HG02981 (cell line): ENCODE data around the gene SSUH2.
"Not testable (repeated sequence)": the region's sequence is repeated elsewhere in the genome, so short reads cannot be mapped to it uniquely, and the experiment has no call there.

Experiments
- ATAC-seq: cut with Tn5 transposase; IDR thresholded peaks from one replicate; pipeline ENCODE4 v1.9.1; 2021; ENCODE audit warnings: mild to moderate bottlenecking, moderate library complexity; ENCODE audit not compliant: unreplicated experiment

SSUH2 gene

DNA sequence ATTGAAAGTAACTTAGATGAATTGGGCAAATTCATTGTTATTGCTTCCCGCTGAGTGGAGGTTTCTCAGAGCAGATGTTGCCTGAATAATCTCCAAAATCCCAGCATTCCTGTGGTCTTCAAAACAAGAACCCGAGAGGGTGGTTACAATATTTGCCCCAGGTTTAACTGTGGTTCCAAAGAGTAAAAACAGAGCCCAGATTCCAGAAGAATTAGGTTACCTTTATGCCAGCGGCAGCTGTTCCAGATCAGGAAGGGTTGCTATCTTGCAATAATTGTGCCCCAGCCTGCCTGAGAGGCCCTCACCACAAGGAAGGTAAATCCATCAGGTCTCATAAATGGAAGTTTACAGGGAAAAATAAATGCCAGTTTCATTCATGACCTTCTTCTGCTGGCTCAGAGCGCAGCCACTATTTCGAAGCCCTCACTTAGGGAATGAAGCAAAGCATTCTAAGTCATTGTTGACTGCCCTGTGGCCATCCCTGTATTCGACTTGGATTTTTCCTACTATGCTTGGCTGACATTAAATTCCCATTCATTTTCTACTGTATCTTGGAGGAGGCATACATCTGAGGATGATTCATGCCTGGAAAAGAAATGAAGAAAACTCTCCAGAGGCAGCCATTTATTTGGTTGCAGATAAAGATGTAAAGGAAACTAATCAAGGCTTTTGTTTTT is 54.6 kb downstream of the SSUH2 start:
- no peak for ATAC-seq

DNA sequence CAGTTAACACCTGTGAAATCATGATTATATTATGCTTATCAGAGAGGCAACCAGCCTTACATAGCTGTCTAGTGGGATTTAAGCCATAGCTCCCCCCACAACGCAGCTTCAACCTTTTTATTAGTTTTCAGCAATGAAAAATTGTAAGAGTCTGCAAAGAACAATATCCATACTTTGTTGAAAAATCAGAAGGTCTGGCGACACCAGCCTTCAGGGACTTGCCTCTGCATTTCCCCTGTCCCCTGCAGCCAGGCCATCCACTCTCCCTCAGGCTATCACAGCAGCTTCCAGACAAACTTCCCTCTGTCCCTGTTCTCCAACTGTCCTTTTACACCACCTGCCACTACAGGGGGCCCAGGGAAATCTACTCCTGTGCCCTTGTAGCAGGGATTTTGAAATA is 59.9 kb downstream of the SSUH2 start:
- no peak for ATAC-seq

DNA sequence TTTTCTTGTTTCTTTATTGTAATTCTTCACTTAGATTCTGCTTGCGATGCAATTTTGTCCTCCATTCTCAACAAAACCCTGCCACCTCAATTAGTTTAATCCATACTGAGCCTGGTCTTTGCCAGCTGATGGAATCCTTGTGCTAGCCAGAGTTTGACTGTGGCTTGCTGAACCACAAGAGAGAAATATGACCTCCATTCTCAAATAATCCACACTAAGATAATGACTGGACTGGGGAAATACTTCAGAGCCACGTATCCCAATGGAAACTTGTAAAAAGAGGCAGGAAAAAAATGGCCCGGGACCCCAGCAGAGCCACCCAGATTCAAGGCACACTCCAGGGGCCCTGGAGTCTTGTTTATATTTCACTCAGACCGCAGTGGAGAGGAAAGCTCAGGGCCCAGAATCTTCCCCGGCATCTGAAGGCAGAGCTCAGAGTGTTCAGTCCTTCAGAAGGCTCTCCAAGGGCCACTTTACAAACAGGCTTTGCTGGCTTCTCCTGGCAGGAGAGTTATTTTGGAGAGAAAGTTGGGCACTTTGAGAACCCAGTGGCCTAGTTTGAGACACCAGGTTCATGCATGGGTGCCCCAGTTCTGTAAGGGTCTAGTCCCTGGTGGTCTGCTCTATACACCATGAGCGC is 62.7 kb downstream of the SSUH2 start:
- ATAC-seq = no peak

DNA sequence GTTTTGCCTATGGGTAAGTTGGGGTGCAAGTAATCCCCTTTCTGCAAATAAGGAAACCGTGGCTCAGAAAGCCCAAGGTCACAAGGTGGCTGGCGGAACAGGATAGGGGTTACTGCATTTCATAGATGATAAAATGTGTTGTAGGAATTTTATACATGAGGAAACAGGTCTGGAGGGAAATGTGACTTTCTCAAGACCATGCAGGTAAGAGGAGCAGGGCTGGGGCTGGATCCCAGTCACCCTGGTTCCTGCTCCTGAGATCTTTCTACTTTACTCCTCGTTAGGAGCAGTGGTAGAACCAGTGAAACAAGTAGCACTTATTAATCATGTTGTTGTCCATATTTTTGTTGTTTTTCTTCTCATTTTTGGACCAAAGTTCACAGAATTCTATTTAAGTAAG is 63.2 kb downstream of the SSUH2 start:
- no peak for ATAC-seq

DNA sequence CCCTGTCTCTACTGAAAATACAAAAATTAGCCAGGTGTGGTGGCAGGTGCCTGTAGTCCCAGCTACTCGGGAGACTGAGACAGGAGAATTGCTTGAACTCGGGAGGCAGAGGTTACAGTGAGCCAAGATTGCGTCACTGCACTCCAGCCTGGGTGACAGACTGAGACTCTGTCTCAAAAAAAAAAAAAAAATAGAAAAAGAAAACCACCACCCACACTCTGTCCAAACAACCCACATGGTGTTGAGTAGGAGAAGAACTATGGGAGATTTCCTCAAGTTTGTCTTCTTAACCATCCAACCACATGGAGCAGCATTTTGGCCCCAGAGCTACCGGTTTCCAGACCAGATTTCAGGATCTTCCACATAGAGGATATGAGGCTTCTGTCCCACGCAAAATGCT is 64.2 kb downstream of the SSUH2 start:
- not testable (repeated sequence) for ATAC-seq

DNA sequence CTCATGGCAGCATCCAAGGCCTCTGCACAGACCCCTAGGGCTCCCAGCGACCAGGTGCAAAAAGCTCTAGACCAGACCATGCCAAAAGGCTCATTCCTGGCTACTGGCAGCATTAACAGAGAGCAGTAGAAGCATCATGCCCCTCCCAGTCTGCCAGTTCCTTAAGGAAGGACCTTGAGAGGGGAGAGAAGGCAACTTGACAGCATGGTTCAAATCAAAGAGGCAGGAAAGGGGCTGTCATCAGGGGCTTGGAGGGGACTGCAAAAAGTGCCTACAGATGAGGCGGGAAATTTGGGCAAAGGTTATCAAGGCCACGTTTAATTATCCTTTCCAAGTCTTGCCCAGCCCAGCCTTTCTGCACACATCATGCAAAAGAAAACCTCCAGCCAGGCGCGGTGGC is 64.7 kb downstream of the SSUH2 start:
- ATAC-seq = no peak

DNA sequence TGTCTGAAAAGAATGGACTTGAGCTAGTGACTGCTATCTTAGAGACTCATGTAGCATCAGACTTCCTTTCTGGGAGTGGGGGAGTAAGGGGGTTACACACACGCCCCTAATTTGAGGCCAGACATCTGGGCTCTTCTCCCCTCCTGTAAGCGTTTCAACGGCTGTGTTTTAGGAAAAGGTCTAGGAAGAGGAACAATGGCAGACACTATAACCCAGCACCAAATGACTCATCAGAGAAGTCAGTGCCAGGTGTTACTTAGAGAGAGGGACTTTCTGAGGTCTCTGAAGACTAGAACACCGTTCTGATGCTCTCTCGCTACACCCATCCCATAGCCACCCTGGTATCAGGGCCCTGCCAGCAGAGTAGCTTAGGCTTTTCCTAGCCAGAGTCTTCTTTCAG is 65.5 kb downstream of the SSUH2 start:
- peak; percentile 98 for ATAC-seq

DNA sequence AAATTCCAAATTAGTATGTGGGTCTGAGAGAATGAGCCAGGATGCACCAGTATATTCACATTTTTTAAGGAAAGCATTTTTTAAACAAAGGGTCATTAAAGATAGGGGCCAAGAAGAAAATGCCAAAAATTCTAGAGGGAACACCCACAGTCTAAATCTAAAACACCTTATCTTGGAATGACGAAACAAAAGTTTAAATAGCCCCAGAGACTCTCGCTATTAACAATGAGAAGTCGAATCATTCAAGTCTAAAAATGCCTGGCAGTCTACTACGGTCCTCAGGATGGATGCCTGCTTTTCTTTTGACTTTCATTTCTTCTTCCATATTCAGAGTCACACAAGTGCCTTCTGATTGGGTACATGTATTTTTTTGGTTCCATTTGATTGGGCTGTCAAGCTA is 66.3 kb downstream of the SSUH2 start:
- no peak for ATAC-seq

DNA sequence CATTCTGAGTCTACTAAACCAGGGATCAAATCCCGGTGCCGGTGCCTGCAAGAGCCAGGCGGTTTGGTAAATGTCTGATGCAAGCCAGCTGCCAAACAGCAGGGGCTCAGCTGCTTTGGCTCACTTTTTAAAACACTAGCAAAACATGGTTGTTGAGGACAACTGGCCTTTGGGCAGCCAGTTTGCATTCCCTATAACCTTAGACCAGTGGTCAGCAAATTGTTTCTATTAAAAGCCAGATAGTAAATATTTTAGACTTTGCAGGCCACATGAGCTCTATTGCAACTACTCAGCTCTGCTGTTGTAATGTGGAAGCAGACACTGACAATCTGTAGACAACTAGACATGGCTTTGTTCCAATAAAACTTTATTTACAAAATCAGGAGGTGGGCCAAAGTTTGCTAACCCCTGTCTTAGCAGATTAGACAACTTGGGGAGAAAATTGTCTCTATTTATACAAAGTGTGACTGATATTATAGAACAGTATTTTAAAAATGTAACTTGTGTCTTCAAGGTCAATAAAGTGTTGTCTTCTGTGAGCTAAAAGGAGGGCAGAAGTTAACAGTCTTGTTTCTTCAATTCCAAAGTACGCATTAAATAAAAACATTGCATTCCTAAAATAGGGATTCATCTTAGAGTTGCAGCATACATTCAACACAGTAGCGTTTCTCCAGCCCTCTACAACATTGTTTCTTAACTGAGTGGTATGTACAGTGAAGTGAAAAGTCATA is 67.6 kb downstream of the SSUH2 start:
- no peak for ATAC-seq

DNA sequence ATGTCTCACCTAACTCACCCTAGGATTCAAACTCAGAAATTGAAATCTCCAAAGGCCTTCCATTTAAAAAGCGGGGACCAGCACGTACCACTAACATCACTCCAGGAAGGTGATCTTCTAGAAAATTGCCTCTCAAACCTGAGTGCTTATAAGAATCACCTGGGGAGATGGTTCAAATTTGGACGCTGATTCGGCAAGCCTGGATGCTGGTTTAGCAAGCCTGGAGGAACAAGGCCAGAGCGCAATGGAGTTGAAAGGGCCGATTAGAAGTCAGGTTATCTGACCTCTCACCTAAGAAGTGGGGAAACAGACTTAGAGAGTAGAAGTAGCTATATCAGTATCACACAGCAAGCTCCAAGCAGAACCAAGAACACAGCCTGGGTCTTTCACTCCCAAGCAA is 68.2 kb downstream of the SSUH2 start:
- no peak for ATAC-seq

DNA sequence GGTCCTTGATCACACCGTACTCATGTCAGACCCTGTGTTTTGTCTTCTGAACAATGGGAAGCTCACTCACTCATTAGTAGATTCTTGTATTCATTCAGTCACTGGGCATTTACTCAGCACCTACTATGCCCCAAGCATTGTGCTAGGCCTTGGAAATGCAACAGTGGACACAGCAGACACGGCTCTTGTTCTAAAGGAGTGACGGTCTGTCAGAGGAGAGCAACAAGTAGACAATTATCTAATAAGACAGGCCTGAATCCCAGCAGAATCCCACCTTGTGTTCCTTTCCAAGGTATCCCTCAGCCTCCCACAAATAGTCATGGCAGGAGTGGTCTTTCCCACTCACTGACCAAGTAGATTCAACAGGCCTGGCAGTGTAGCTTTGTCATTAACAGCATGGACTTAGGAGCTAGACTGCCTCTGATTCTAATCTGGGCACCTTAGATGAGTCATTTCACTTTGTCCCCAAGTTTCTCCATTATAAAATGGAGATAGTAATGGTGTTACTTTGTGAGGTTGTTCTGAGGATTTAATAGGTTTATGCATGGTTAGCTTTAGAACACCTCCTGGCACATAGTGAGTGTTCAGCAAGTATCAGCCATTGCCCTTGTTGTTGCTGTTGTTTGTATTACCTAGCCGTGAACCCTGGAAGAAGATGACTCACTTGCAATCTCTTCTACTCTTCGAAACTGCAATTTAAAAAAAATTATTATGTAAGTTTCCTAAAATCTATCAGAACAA is 69.1 kb downstream of the SSUH2 start:
- ATAC-seq = no peak

DNA sequence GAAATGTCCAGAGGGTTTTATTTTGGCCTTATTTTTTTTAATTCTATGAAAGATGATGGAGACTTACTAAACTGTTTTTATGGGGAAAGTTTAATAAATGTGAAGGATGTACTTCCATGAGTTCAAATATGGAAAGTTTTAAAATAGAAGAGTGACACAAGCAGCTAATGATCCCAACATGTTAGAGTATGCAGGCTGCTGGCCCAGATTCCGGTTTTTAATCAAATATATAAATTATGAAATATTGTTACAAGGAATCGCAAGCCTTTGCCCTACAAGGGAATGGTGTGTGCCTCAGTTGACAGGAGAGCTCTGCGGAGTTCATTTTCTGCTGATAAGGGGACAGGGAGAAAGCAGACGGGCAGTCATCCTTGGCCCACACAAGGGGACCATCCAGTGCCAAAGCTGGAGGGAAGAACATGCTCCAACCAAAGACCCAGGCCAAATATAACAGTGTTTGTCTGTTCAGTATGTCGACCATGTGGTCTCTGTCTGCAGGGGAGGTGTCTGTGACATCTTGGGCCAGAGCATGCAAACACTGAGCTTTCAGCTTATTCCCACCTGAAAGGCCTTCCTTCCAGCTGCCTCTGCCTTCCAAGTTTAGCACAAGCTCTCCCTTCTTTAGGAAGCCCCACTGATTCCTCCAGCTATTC is 69.8 kb downstream of the SSUH2 start:
- no peak for ATAC-seq

DNA sequence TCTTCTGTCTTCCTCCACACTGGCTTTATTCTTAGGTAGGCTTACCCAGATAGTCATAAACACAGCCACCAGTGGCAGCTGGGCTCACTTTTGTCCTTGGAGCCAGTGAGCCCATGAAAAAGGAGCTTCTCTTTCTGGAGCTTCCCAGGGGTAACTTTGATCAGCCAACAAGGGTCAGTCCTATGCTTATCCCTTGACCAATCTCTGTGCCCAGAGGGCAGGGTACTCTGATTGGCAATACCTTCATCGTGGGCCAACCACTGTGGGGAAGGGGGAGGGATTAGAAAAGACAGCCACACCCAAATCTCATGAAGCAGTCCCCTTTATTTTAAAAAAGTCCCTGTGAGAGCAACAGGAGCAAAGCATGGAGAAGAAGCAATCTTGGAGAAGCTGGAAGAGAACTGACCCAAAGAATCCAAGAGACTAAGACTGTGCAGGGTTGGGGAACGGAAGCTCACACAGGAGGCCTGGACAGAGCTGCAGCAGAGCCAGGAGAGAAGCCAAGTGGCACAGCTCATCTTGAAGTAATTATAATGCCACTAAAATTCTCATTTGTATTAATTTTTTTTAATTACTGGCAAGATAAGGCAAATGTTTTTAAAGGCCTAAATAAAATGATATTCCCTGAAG is 70.4 kb downstream of the SSUH2 start:
- ATAC-seq = no peak

DNA sequence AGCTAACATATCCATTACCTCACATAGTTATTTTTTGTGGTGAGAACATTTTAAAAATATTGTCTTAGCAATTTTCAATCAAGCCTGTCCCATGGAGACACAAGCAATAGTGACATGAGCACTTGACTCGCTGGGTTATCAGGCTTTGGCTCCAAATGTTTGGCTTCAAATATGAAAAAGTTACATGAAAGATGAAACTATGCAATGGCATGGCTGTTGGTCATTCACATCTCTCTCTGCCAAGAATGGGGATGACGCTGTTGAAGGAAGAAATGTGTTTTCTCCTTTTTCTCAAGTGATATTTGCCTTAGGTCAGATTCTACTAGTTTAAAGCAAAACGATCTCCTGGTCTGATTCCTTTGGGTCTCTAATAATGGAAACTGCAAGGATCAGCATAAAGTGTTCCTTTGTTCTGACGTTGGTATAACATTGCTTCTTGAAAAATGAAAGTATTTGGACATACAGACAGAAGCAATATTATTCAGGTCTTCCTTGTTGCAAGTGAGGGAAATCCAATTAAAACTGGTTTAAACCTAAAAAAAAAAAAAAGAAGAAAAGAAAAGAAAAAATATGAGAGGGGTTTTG is 71.2 kb downstream of the SSUH2 start:
- ATAC-seq = no peak

DNA sequence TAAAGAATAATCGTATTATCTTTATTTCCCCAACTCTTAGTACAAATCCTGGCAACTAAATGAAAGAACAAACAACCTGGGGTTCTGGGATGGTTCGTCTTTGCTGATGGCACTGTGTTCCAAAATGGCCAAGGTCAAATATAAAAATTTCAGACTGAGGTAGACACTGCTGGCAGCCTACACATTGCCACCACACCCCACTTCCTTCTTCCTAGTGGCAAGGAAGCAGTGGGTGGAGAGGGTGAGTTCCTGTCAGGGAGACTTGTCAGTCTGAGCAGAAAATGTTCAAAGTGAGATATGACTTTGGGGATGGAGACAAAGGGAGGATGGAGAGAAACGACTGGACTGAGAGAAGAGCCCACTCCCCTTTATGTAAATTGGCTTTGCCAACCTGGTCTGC is 73.3 kb downstream of the SSUH2 start:
- no peak for ATAC-seq
